ENCODE data around the gene PRKAA1.
A peak's percentile ranks its signal among the peaks of the same experiment; 100 is the strongest.

PRKAA1 gene

GRCh38 chr5:40755407-40756365 lies 42.5 kb downstream of the PRKAA1 start, which contains the start of gene TTC33:
Gene TTC33, minus strand, starts transcription at chr5:40755961. Its CDS starts 8,943 bp downstream, at chr5:40747018.
- Histone ChIP-seq H3K4me1 (peaks cover 14% of the 10 kb centered on the region), H3K9me3 (peaks cover 19% of the 10 kb centered on the region), H3K9ac (peak within 1 kb of the TSS; percentile 93), H3K27ac (peak within 1 kb of the TSS; percentile 91), H3K4me2 (peak within 1 kb of the TSS; percentile 87), H3K4me3 (peak within 1 kb of the TSS; percentile 89), H4K20me1 (no peaks in the 10 kb centered on the region), H3K36me3 (peaks cover 37% of the 10 kb centered on the region), H3K27me3 (no peaks in the 10 kb centered on the region)
- TF ChIP-seq Cebpa-rat (IDR thresholded peaks at IDR 0.05), result no peak

DNA sequence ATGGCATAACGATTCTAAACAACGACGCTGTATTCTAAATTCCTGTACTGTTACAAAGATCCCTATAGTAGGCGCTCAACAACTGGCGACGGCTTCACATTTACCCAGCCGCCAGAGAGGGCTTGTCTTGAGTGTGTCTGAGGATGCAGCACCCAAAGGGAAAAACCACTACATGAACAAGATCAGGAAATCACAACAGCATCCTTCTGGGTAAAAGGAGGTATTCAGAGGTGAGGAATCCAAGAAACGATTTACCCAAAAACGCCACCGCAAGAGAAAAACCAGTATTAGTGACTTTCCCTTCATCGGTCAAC lies 43.1 kb downstream of the PRKAA1 start:
- peak overlapping the region; percentile 91 for H3K27ac ChIP-seq
- no peaks in the 10 kb centered on the region for H4K20me1 ChIP-seq
- peaks cover 25% of the 10 kb centered on the region for H3K9me3 ChIP-seq
- H3K9ac ChIP-seq, result peak overlapping the region; percentile 93
- H3K4me2 ChIP-seq, result peak overlapping the region; percentile 87
- H3K36me3 ChIP-seq, result peaks cover 43% of the 10 kb centered on the region
- H3K4me3 ChIP-seq, result peak overlapping the region; percentile 89
- H3K27me3 ChIP-seq, result no peaks in the 10 kb centered on the region
- TF ChIP-seq Cebpa-rat (IDR thresholded peaks at IDR 0.05), result no peak
- peaks cover 14% of the 10 kb centered on the region for H3K4me1 ChIP-seq

- Histone ChIP-seq H3K27ac (peak overlapping the region; percentile 91), H3K36me3 (peaks cover 42% of the 10 kb centered on the region), H3K4me3 (peak overlapping the region; percentile 89), H3K9me3 (peaks cover 25% of the 10 kb centered on the region), H3K4me1 (peaks cover 14% of the 10 kb centered on the region), H3K27me3 (no peaks in the 10 kb centered on the region), H4K20me1 (no peaks in the 10 kb centered on the region), H3K4me2 (peak overlapping the region; percentile 87), H3K9ac (peak overlapping the region; percentile 93)
- TF ChIP-seq Cebpa-rat (IDR thresholded peaks at IDR 0.05), result no peak
Measured at GRCh38 chr5:40754381-40755092, 43.6 kb downstream of the PRKAA1 start.

GRCh38 chr5:40746703-40747102 lies 51.5 kb downstream of the PRKAA1 start:
- Histone ChIP-seq H3K4me1 (peaks cover 14% of the 10 kb centered on the region), H3K9me3 (peaks cover 20% of the 10 kb centered on the region), H3K36me3 (peaks cover 46% of the 10 kb centered on the region), H3K4me3 (no peak overlapping the region), H3K4me2 (no peak overlapping the region), H4K20me1 (peaks cover 32% of the 10 kb centered on the region; the same call in 1 of the 2 replicates), H3K9ac (no peak overlapping the region), H3K27ac (no peak overlapping the region), H3K27me3 (no peaks in the 10 kb centered on the region)
- no peak for TF ChIP-seq Cebpa-rat (IDR thresholded peaks at IDR 0.05)

DNA sequence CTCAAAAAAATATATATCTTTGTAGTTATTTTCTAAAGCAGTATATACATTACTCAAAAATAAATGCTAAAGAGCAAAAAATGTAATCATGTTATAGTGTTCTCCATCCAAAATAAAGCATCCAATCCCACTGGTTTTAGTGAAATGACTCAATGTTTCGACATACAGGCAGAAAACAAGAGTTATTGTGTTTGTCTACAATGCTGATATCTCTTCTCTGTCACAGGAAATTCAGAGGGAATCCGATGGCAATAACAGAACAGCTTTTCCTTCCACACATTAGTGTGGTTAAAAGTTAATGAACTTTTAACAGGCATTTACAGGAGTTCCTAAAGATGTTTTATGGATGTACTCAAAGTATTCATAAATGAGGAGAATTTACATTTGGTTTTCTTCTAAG lies 54.4 kb downstream of the PRKAA1 start:
- H3K9ac ChIP-seq, result no peak overlapping the region
- no peak overlapping the region for H3K27ac ChIP-seq
- TF ChIP-seq Cebpa-rat (IDR thresholded peaks at IDR 0.05), result no peak
- H3K4me2 ChIP-seq, result no peak overlapping the region
- peaks cover 23% of the 10 kb centered on the region for H3K9me3 ChIP-seq
- peaks cover 55% of the 10 kb centered on the region for H3K36me3 ChIP-seq
- no peak overlapping the region for H3K4me3 ChIP-seq
- peaks cover 32% of the 10 kb centered on the region; the same call in 1 of the 2 replicates for H4K20me1 ChIP-seq
- H3K4me1 ChIP-seq, result peaks cover 14% of the 10 kb centered on the region
- H3K27me3 ChIP-seq, result no peaks in the 10 kb centered on the region

- Histone ChIP-seq H3K4me3 (no peak overlapping the region), H4K20me1 (peaks cover 17% of the 10 kb centered on the region), H3K27me3 (no peaks in the 10 kb centered on the region), H3K36me3 (peaks cover 54% of the 10 kb centered on the region), H3K9me3 (peaks cover 23% of the 10 kb centered on the region), H3K4me1 (peaks cover 9% of the 10 kb centered on the region), H3K27ac (no peak overlapping the region), H3K4me2 (no peak overlapping the region), H3K9ac (no peak overlapping the region)
- TF ChIP-seq Cebpa-rat (IDR thresholded peaks at IDR 0.05), result no peak
Measured at GRCh38 chr5:40738502-40738901, 59.7 kb downstream of the PRKAA1 start.

DNA sequence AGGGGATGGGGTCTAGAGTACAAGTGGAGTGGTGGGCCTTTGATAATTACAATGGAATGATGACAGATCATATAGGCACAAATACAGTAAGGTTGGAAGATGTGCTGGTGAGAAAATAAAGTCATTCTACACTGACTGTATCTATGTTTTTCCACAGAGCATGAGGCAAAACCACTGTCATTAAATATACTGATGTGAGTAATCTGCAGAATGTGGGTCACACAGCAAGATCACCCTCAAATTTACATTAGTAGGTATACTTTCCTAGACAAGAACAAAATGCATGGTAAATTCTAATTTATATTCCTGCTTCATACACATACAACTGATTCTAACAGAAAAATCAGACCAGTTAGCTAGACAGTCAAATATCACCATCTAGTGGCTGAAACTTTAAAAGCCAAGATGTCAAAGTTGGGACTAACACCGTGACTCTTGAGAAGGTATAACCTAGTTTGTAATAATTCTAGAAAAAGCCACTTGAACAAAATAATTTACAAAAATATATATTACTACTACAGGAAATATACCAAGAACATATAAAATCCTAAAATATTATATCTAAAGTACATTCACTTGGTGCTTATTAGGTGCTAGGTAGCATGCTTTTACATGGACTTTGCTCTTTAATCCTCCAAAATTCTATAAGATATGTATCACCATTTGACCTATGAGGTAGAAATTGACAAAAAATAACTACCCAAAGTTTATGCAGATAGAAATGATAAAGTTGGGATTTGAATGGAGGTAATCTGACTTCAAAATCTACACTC lies 61.9 kb downstream of the PRKAA1 start:
- Histone ChIP-seq H3K9me3 (peaks cover 19% of the 10 kb centered on the region), H3K27ac (no peak overlapping the region), H3K4me2 (no peak overlapping the region), H3K9ac (no peak overlapping the region), H3K4me1 (peaks cover 4% of the 10 kb centered on the region; the same call in 1 of the 2 replicates), H3K4me3 (no peak overlapping the region), H3K27me3 (no peaks in the 10 kb centered on the region), H4K20me1 (peaks cover 14% of the 10 kb centered on the region), H3K36me3 (peaks cover 58% of the 10 kb centered on the region)
- TF ChIP-seq Cebpa-rat (IDR thresholded peaks at IDR 0.05), result no peak

- no peak for TF ChIP-seq Cebpa-rat (IDR thresholded peaks at IDR 0.05)
- Histone ChIP-seq H3K4me2 (no peak overlapping the region), H4K20me1 (peaks cover 14% of the 10 kb centered on the region), H3K36me3 (peaks cover 52% of the 10 kb centered on the region), H3K4me1 (peaks cover 4% of the 10 kb centered on the region; the same call in 1 of the 2 replicates), H3K27me3 (no peaks in the 10 kb centered on the region), H3K27ac (no peak overlapping the region), H3K9ac (no peak overlapping the region), H3K9me3 (peaks cover 12% of the 10 kb centered on the region), H3K4me3 (no peak overlapping the region)
Measured at GRCh38 chr5:40735609-40736008, 62.6 kb downstream of the PRKAA1 start.

- Histone ChIP-seq H3K9ac (no peak overlapping the region), H3K4me1 (peaks cover 4% of the 10 kb centered on the region; the same call in 1 of the 2 replicates), H3K36me3 (peaks cover 47% of the 10 kb centered on the region), H3K9me3 (peaks cover 7% of the 10 kb centered on the region), H3K27ac (no peak overlapping the region), H4K20me1 (peaks cover 14% of the 10 kb centered on the region), H3K4me3 (no peak overlapping the region), H3K4me2 (no peak overlapping the region), H3K27me3 (no peaks in the 10 kb centered on the region)
- no peak for TF ChIP-seq Cebpa-rat (IDR thresholded peaks at IDR 0.05)
Measured at GRCh38 chr5:40734986-40735385, 63.2 kb downstream of the PRKAA1 start.
